Body of pancreas (tissue), 4 donors: Measurements from ENCODE around the gene BRICD5. TPM values are rescaled to one million over a fixed set of nuclear protein-coding genes. Genes with fewer than 3 reads are reported as not detected.

Source experiments
- ATAC-seq: fragments of 150-250 bp; one replicate; pipeline ENCODE4 v1.9.1; 2016
- DNase-seq, 4 donors: peaks; one replicate each; pipeline ENCODE4 v3.0.0-alpha.2; 2019
- H3K27ac ChIP-seq, 4 donors: fragments of 200-600 bp; sonication (generic); 1 replicate in 3 of 4; 2 replicates in 1 of 4; pipeline versions ENCODE4 v1.5.1 to v1.6.1; 2016 to 2019; ENCODE audit warnings: mild to moderate bottlenecking in 1 of 4, mixed read lengths in 1 of 4, moderate library complexity in 1 of 4
- H3K27me3 ChIP-seq, 2 donors: fragments of 200-600 bp; sonication (generic); one replicate each; pipeline ENCODE4 v1.6.0; 2016; ENCODE audit warnings: mild to moderate bottlenecking in 1 of 2
- H3K36me3 ChIP-seq, 2 donors: fragments of 200-600 bp; sonication (generic); replicated peaks in 1 of 2; 2 replicates each; pipeline ENCODE4 v1.5.1; 2016; ENCODE audit warnings: low read depth in 2 of 2; ENCODE audit not compliant: insufficient read depth in 1 of 2
- H3K4me1 ChIP-seq: fragments of 200-600 bp; sonication (generic); one replicate; pipeline ENCODE4 v1.6.0; 2016
- H3K4me3 ChIP-seq, 2 donors: fragments of 200-600 bp; sonication (generic); 1 replicate in 1 of 2; 2 replicates in 1 of 2; pipeline ENCODE4 v1.5.1; 2016 to 2019
- H3K9me3 ChIP-seq, 3 donors: fragments of 200-600 bp; sonication (generic); 1 replicate in 2 of 3; 2 replicates in 1 of 3; pipeline ENCODE4 v1.5.1; 2016
- POLR2A ChIP-seq, 3 donors: fragments of 450-650 bp; IDR thresholded peaks; one replicate each; pipeline ENCODE4 v1.6.1; 2016; ENCODE audit warnings: antibody characterized with exemption in 3 of 3, mild to moderate bottlenecking in 2 of 3
- WGBS, 2 donors: methylation state at CpG; one replicate each; pipeline ENCODE4 v1.1.5; 2017; 5-methylcytosine and 5-hydroxymethylcytosine counted together
- intact Hi-C: fragments of 100-400 bp; cut with DNase I; formaldehyde crosslinking; loops from one replicate; pipeline ENCODE4 v1.15.1; 2023
- total RNA-seq, 2 donors: library from RNA; depleted of rRNA; stranded (reverse); fragments of >200 nt; gene quantifications; one replicate each; pipeline ENCODE4 v1.1.0, GENCODE V29; 2016
- TF ChIP-seq, protein P1 (sequence below), 7 experiments: fragments of 450-650 bp in 4 of 7; fragments of 200-600 bp in 3 of 7; sonication (generic) in 3 of 7; IDR thresholded peaks; one replicate each; pipeline ENCODE4 v1.5.1; 2016 to 2019; ENCODE audit warnings: antibody characterized with exemption in 7 of 7

The BRICD5 gene
- total RNA-seq, 2 donors from 2014 or later: 1.8 to 3.3 TPM

DNA sequence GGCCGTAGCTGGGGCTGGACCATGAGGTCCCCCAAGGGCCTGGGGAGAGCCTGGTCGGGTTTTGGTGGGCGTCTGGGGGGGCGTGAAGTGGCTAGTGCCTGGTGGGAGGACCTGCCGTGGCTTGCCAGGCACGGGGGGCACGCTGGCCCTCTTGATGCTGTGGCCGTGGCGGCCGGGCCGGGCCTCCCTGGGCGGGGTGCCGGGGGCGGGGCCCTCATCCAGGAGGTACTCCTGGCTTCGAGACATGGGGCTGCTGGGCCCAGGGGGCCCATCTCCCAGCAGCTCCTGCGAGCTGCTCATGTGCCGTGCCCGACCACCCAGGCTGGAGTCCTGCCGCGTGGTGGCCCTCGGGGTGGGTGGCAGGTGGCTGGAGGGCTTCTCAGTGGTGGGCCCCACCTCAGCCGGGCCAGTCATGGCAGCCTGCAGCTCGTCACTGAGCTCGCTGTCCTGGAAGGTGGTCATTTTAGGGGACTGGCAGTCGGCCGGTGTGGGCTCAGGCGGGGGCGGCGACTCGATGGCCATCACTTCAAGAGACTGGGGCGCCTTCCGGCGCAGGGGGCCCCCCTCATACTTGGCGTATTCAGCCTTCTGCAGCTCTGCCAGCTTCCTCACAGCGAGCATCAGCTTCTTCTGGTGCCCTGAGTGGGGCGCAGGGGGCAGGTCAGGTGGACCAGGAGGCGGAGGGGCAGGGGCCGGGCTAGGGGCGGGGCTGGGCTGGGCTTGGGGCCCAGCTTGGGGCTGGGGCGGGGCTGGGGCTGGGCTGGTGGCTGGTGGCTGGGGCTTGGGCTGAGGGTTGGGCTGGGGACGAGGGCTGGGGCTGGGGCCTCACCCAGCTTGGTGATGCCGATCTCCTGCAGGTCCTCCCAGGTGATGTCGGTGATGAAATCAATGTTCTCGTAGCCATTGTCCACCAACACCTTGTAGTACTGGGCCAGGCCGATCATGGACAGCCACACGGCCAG lies 29.4 kb downstream of the BRICD5 start:
- Histone ChIP-seq H3K4me3 (no peak overlapping the region), H3K4me1 (no peaks in the 10 kb centered on the region), H3K9me3 (no peaks in the 10 kb centered on the region), H3K27ac (no peak overlapping the region), H3K36me3 (peaks cover 0 to 2% of the 10 kb centered on the region in 2 donors), H3K27me3 (no peaks in the 10 kb centered on the region)
- intact Hi-C loops: no loop called here
- TF ChIP-seq, protein P1, sequence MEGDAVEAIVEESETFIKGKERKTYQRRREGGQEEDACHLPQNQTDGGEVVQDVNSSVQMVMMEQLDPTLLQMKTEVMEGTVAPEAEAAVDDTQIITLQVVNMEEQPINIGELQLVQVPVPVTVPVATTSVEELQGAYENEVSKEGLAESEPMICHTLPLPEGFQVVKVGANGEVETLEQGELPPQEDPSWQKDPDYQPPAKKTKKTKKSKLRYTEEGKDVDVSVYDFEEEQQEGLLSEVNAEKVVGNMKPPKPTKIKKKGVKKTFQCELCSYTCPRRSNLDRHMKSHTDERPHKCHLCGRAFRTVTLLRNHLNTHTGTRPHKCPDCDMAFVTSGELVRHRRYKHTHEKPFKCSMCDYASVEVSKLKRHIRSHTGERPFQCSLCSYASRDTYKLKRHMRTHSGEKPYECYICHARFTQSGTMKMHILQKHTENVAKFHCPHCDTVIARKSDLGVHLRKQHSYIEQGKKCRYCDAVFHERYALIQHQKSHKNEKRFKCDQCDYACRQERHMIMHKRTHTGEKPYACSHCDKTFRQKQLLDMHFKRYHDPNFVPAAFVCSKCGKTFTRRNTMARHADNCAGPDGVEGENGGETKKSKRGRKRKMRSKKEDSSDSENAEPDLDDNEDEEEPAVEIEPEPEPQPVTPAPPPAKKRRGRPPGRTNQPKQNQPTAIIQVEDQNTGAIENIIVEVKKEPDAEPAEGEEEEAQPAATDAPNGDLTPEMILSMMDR (IDR thresholded peaks at IDR 0.05): no peak
- no peak for TF ChIP-seq POLR2A (IDR thresholded peaks at IDR 0.05)
- DNase-seq (no peak), ATAC-seq (no peak)
- 87 to 95% methylated on average over 19 to 29 of the region's 46 CpGs for WGBS, 2 donors

DNA sequence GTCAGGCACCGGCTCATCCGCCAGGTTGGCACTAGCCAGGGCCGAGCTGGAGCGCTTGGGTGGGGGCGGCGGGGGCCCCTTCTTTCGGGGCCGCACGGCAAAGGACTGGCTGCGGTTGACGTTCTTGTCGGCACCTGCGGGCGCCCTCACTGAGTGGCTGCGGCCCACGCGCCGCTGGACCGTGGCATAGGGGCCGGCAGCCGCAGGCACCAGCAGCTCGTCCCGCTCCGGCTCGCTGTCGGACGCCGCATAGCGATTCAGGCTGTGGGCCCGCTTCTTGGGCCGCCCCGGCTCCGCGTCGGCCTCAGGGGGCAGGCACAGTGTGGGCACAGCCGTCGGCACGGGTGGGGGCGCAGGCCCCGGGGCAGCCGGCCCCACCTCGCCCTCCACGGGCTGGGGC lies 30.2 kb downstream of the BRICD5 start:
- DNase-seq (no peak), ATAC-seq (no peak)
- Histone ChIP-seq H3K4me3 (no peak overlapping the region), H3K36me3 (peaks cover 3 to 7% of the 10 kb centered on the region in 2 donors), H3K9me3 (no peaks in the 10 kb centered on the region), H3K4me1 (no peaks in the 10 kb centered on the region), H3K27ac (no peak overlapping the region), H3K27me3 (no peaks in the 10 kb centered on the region)
- no peak for TF ChIP-seq POLR2A (IDR thresholded peaks at IDR 0.05)
- 96 to 99% methylated on average over 13 to 23 of the region's 43 CpGs for WGBS, 2 donors
- intact Hi-C loops: no loop called here

DNA sequence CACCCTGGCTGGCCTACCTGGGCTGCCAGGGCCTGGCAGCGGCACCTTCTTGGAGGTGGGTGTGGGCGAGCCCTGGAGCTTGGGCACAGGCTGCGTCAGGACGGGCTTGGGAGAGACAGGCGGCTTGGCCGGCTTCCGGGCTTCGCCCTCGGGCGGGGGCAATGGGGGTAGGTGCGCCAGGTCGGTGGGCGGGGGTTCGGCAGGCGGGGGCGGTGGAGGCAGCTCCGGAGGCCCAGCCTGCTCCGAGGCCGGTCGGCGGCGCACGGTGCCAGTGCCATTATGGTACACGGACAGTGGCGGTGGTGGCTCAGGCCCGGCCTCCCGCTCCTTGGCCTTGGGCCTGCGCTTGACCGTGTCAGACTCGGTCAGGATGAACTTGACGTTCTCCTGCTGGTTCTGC lies 31.1 kb downstream of the BRICD5 start:
- ATAC-seq (no peak), DNase-seq (no peak)
- Histone ChIP-seq H3K4me3 (no peak overlapping the region), H3K4me1 (no peaks in the 10 kb centered on the region), H3K27me3 (no peaks in the 10 kb centered on the region), H3K27ac (no peak overlapping the region), H3K36me3 (peaks cover 3 to 12% of the 10 kb centered on the region in 2 donors), H3K9me3 (no peaks in the 10 kb centered on the region)
- TF ChIP-seq, protein P1 (IDR thresholded peaks at IDR 0.05): no peak
- TF ChIP-seq POLR2A (IDR thresholded peaks at IDR 0.05): no peak
- intact Hi-C loops: no loop called here
- 94 to 98% methylated on average over 10 to 18 of the region's 31 CpGs for WGBS, 2 donors

DNA sequence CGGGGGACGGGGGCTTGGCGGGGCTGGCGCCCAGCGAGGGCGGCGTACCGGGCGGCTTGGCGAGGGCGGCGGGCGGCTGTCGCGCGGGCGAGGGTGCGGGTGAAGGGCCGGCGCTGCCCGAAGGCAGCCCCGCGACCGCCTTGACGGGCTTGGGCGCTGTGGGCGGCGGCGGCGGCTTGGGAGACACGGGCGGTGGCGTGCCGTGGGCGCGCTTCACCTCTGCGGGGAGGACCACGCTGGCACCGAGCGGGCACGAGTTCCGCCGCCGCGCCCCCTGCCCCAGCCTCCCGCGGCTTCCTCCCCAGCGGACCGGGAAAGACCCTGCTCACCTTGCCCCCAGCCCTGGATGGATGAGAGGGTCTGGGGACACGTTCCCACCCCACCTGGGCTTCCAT lies 31.6 kb downstream of the BRICD5 start:
- H3K4me3 ChIP-seq: no peak overlapping the region
- intact Hi-C loops: no loop called here
- H3K27ac ChIP-seq: no peak overlapping the region
- peaks cover 4 to 12% of the 10 kb centered on the region in 2 donors for H3K36me3 ChIP-seq
- no peaks in the 10 kb centered on the region for H3K27me3 ChIP-seq
- DNase-seq (no peak), ATAC-seq (no peak)
- no peak for TF ChIP-seq POLR2A (IDR thresholded peaks at IDR 0.05)
- TF ChIP-seq, protein P1 (IDR thresholded peaks at IDR 0.05): no peak
- H3K4me1 ChIP-seq: no peaks in the 10 kb centered on the region
- WGBS, 2 donors: 56 to 81% methylated on average over 3 to 22 of the region's 50 CpGs
- H3K9me3 ChIP-seq: no peaks in the 10 kb centered on the region

DNA sequence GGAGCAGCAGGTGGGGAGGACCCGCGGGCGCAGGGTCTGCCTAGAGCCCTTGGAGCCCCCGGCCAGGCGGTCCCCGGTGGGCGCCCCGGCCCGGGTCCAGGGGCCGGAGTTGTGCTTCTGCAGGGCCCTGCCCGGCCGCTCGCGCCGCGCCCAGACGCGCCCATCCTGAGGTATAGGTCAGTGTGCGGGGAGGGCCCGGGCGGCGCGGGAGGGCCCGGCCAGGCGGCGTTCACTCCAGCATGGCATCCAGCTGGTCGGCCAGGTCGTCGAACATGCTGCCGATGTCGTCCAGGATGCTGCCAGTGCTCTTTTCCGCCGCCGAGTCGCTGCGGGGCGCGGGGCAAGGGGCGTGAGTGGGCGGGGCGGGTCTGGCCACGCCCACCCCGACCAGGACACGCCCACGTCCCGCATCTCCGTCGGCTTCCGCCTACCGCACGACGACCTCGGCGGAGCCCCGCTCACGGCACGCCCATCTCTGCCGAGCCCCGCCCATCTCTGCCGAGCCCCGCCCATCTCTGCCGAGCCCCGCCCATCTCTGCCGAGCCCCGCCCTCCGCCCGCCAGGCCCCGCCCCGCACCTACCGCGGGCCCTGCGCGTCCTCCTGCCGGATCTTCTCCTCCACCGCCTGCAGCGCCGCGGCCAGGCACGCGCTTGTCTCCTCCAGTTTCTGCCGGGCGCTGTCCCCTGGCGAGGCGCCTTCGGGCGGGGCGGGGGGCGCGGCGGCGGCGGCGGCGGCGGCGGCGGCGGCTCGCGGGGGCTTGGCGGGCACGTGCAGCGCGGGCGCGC lies 32.1 kb downstream of the BRICD5 start:
- Histone ChIP-seq H3K4me1 (no peaks in the 10 kb centered on the region), H3K9me3 (no peaks in the 10 kb centered on the region), H3K4me3 (no peak overlapping the region), H3K27ac (no peak overlapping the region), H3K27me3 (no peaks in the 10 kb centered on the region), H3K36me3 (peaks cover 10 to 18% of the 10 kb centered on the region in 2 donors)
- DNase-seq: no peak
- 33 to 56% methylated on average over 28 to 62 of the region's 106 CpGs for WGBS, 2 donors
- ATAC-seq: no peak
- intact Hi-C loops: no loop called here
- TF ChIP-seq, protein P1 (IDR thresholded peaks at IDR 0.05): no peak
- no peak for TF ChIP-seq POLR2A (IDR thresholded peaks at IDR 0.05)
